GM23338 (cell line): ENCODE results near the gene TBK1. TPM values are rescaled to one million over a fixed set of nuclear protein-coding genes. Genes with fewer than 3 reads are reported as not detected.

Source experiments
- ATAC-seq: fragments of 200-7000 bp; cut with Tn5 transposase; 3 replicates; pipeline ENCODE4 v1.9.1; 2020
- DNase-seq: peaks from one replicate; pipeline ENCODE4 v3.0.0-alpha.2; 2015; ENCODE audit warnings: low spot score
- H2AFZ ChIP-seq: fragments of 200-600 bp; sonication (generic); 2 replicates; pipeline ENCODE4 v1.8.0; 2016; ENCODE audit warnings: antibody characterized with exemption, mild to moderate bottlenecking, moderate library complexity
- H3F3A ChIP-seq: fragments of 200-600 bp; sonication (generic); replicated peaks from 2 replicates; pipeline ENCODE4 v1.8.0; 2017; ENCODE audit warnings: antibody characterized with exemption, mixed run types, low read depth
- H3K27ac ChIP-seq: fragments of 200-600 bp; sonication (generic); 2 replicates; pipeline ENCODE4 v1.6.1; 2016; ENCODE audit warnings: low read depth
- H3K27me3 ChIP-seq: fragments of 200-600 bp; sonication (generic); 2 replicates; pipeline ENCODE4 v1.8.0; 2016; ENCODE audit warnings: mild to moderate bottlenecking, mixed run types, moderate library complexity; ENCODE audit not compliant: insufficient read depth
- H3K36me3 ChIP-seq: fragments of 200-600 bp; sonication (generic); 2 replicates; pipeline ENCODE4 v1.8.0; 2016; ENCODE audit warnings: mild to moderate bottlenecking; ENCODE audit not compliant: insufficient read depth
- H3K4me1 ChIP-seq: fragments of 200-600 bp; sonication (generic); 2 replicates; pipeline ENCODE4 v1.8.0; 2016; ENCODE audit warnings: mild to moderate bottlenecking, moderate library complexity; ENCODE audit not compliant: insufficient read depth
- H3K4me2 ChIP-seq: fragments of 200-600 bp; sonication (generic); 2 replicates; pipeline ENCODE4 v1.7.1; 2017; ENCODE audit warnings: mixed run types
- H3K4me3 ChIP-seq: fragments of 200-600 bp; sonication (generic); 2 replicates; pipeline ENCODE4 v1.6.1; 2016; ENCODE audit warnings: mixed run types
- H3K79me2 ChIP-seq: fragments of 200-600 bp; sonication (generic); replicated peaks from 2 replicates; pipeline ENCODE4 v1.8.0; 2017; ENCODE audit warnings: mild to moderate bottlenecking; ENCODE audit not compliant: insufficient read depth
- H3K9me2 ChIP-seq: fragments of 200-600 bp; sonication (generic); 2 replicates; pipeline ENCODE4 v1.8.0; 2017; ENCODE audit not compliant: insufficient read depth
- H4K20me1 ChIP-seq: fragments of 200-600 bp; sonication (generic); replicated peaks from 2 replicates; pipeline ENCODE4 v1.8.0; 2017; ENCODE audit warnings: mild to moderate bottlenecking; ENCODE audit not compliant: insufficient read depth
- H3K27ac Mint-ChIP-seq: 2 replicates; pipeline ENCODE4 v1.8.0; 2020; ENCODE audit warnings: inconsistent platforms, mild to moderate bottlenecking, moderate library complexity, mixed read lengths
- H3K27me3 Mint-ChIP-seq: 3 replicates; pipeline ENCODE4 v1.8.0; 2022; ENCODE audit warnings: low read depth, mild to moderate bottlenecking, moderate library complexity, mixed read lengths, inconsistent platforms; ENCODE audit not compliant: insufficient read depth, poor library complexity
- H3K36me3 Mint-ChIP-seq: 3 replicates; pipeline ENCODE4 v1.8.0; 2021; ENCODE audit warnings: low read depth, mild to moderate bottlenecking, inconsistent platforms, moderate library complexity, mixed read lengths
- H3K4me1 Mint-ChIP-seq: 3 replicates; pipeline ENCODE4 v1.8.0; 2020; ENCODE audit warnings: mild to moderate bottlenecking, inconsistent platforms, mixed read lengths
- H3K4me3 Mint-ChIP-seq: 3 replicates; pipeline ENCODE4 v1.8.0; 2021; ENCODE audit warnings: moderate library complexity, mild to moderate bottlenecking, inconsistent platforms, mixed read lengths
- H3K9me3 Mint-ChIP-seq: 3 replicates; pipeline ENCODE4 v1.8.0; 2020; ENCODE audit warnings: moderate library complexity, mild to moderate bottlenecking, inconsistent platforms, mixed read lengths
- CREB1 ChIP-seq: fragments of 250-450 bp; sonication (Bioruptor Pico); IDR thresholded peaks from 2 replicates; pipeline ENCODE4 v1.5.0; 2020; ENCODE audit warnings: low read depth, mild to moderate bottlenecking, moderate library complexity
- NANOG ChIP-seq: IDR thresholded peaks from 2 replicates; pipeline ENCODE4 v1.6.1; 2016; ENCODE audit warnings: antibody characterized with exemption, borderline replicate concordance
- POLR2AphosphoS5 ChIP-seq: IDR thresholded peaks from 2 replicates; pipeline ENCODE4 v1.6.1; 2016; ENCODE audit warnings: antibody characterized with exemption, low read depth
- STAT1 ChIP-seq: IDR thresholded peaks from one replicate; pipeline ENCODE4 v1.6.1; 2016; ENCODE audit warnings: antibody characterized with exemption; ENCODE audit not compliant: unreplicated experiment
- ZNF331 ChIP-seq: fragments of 250-450 bp; sonication (Bioruptor Pico); IDR thresholded peaks from 2 replicates; pipeline ENCODE4 v1.5.0; 2020; ENCODE audit warnings: low read depth, mild to moderate bottlenecking, moderate library complexity
- polyA plus RNA-seq: library from polyadenylated mRNA; unstranded; fragments of >200 nt; fragmentation: Nextera tagmentation; extraction: Ambion mirVana; gene quantifications from 2 replicates; pipeline ENCODE4 v1.2.1, GENCODE V29; 2016
- total RNA-seq: library from RNA; depleted of rRNA; stranded (reverse); fragments of >200 nt; shearing (Covaris generic); gene quantifications from 2 replicates; pipeline ENCODE4 v1.2.3, GENCODE V29; 2014
- TF ChIP-seq, protein P1 (sequence below), 2 experiments: fragments of 200-600 bp in 1 of 2; sonication (generic) in 1 of 2; conservative IDR thresholded peaks; 2 replicates each; pipeline versions ENCODE4 v1.5.1 to v1.6.1; 2016 to 2017; ENCODE audit warnings: antibody characterized with exemption in 2 of 2, low read depth in 2 of 2, mild to moderate bottlenecking in 2 of 2, moderate library complexity in 1 of 2
- TF ChIP-seq, protein P2 (sequence below): IDR thresholded peaks from one replicate; pipeline ENCODE4 v1.6.1; 2018; ENCODE audit warnings: antibody characterized with exemption; ENCODE audit not compliant: unreplicated experiment
- TF ChIP-seq, protein P3 (sequence below): fragments of 250-450 bp; sonication (Bioruptor Pico); IDR thresholded peaks from 2 replicates; pipeline ENCODE4 v1.5.0; 2020; ENCODE audit warnings: mild to moderate bottlenecking, moderate library complexity
- TF ChIP-seq, protein P4 (sequence below): IDR thresholded peaks from 2 replicates; pipeline ENCODE4 v1.6.1; 2016; ENCODE audit warnings: antibody characterized with exemption

Gene TBK1
- total and polyA plus RNA-seq, 2 experiments from 2014 or later, result 21.7 to 29.9 TPM

DNA sequence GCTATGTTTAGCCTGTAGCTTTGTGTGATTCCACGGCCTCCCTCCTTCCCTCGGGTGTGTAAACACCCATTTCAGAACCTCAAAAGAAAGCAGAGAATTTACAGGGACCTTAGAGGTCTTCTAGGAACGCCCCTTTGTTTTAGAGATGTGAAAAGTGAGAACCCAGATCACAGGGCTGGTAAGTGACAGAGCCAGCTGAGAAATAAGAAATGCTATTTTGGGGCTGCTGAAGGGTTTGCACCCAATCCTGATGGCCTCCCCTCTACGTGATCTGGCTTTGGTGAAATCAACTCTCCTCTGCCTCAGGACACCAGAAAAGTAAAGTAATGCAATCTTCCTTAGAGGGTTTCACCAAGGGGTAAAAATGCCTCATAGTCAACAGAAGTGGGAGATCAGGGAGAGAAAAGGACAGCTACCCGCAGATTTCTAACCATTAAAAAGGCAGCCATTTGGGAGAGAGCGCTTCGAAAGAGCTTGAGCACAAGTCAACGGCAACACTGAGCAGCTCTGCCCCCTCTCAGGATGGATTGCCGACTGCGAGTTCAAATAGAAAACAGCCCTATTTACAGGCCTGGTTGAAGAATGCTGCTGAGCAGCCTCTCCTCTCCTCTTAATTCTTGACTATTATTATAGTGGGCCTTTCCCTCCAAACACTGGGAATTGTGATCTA, 79.9 kb downstream of the TBK1 start (continued):
- TF ChIP-seq, protein P1, sequence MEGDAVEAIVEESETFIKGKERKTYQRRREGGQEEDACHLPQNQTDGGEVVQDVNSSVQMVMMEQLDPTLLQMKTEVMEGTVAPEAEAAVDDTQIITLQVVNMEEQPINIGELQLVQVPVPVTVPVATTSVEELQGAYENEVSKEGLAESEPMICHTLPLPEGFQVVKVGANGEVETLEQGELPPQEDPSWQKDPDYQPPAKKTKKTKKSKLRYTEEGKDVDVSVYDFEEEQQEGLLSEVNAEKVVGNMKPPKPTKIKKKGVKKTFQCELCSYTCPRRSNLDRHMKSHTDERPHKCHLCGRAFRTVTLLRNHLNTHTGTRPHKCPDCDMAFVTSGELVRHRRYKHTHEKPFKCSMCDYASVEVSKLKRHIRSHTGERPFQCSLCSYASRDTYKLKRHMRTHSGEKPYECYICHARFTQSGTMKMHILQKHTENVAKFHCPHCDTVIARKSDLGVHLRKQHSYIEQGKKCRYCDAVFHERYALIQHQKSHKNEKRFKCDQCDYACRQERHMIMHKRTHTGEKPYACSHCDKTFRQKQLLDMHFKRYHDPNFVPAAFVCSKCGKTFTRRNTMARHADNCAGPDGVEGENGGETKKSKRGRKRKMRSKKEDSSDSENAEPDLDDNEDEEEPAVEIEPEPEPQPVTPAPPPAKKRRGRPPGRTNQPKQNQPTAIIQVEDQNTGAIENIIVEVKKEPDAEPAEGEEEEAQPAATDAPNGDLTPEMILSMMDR (conservative IDR thresholded peaks at IDR 0.05; ENCODE audit: low read depth in 2 of 2), result no peak
- no peak for TF ChIP-seq CREB1 (CRISPR knock-in tag)
- TF ChIP-seq, protein P2, sequence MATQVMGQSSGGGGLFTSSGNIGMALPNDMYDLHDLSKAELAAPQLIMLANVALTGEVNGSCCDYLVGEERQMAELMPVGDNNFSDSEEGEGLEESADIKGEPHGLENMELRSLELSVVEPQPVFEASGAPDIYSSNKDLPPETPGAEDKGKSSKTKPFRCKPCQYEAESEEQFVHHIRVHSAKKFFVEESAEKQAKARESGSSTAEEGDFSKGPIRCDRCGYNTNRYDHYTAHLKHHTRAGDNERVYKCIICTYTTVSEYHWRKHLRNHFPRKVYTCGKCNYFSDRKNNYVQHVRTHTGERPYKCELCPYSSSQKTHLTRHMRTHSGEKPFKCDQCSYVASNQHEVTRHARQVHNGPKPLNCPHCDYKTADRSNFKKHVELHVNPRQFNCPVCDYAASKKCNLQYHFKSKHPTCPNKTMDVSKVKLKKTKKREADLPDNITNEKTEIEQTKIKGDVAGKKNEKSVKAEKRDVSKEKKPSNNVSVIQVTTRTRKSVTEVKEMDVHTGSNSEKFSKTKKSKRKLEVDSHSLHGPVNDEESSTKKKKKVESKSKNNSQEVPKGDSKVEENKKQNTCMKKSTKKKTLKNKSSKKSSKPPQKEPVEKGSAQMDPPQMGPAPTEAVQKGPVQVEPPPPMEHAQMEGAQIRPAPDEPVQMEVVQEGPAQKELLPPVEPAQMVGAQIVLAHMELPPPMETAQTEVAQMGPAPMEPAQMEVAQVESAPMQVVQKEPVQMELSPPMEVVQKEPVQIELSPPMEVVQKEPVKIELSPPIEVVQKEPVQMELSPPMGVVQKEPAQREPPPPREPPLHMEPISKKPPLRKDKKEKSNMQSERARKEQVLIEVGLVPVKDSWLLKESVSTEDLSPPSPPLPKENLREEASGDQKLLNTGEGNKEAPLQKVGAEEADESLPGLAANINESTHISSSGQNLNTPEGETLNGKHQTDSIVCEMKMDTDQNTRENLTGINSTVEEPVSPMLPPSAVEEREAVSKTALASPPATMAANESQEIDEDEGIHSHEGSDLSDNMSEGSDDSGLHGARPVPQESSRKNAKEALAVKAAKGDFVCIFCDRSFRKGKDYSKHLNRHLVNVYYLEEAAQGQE, result no peak

DNA sequence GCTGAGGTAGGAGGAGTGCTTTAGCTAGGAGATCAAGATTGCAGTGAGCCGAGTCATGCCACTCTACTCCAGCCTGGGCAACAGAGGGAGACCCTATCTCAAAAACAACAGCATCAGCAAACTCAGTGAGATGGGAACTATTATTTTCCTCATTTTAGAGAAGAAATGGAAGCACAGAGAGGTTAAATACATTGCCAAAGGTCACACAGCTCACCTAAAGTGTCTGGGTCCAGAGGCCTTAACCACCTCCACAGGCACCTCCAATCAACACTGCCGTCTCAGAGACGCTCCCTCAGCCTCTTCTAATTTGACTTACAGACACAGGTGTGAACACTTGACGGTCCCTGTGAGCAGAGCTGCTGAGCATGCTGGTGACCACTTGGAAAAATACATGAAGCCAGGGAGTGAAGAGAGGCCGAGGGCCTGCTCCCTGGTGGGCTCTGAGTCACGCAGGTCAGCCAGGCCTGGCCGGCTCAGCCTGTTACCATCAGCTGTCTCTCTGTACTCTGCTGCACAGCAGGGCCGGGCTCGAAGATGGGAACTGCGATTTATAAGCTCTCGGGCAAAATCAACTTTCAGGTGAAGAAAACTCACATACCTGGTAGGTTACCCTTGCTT, 80.9 kb downstream of the TBK1 start:
- Histone ChIP-seq H3K4me2 (no peak overlapping the region), H3K4me3 (no peak overlapping the region), H3K27ac (no peak overlapping the region), H3K79me2 (no peaks in the 10 kb centered on the region), H2AFZ (peak overlapping the region; percentile 25; the same call in 1 of the 2 replicates), H3K36me3 (no peaks in the 10 kb centered on the region), H3K9me2 (no peaks in the 10 kb centered on the region), H3K27me3 (no peaks in the 10 kb centered on the region), H3F3A (no peaks in the 10 kb centered on the region), H3K4me1 (no peaks in the 10 kb centered on the region; the same call in 1 of the 2 replicates), H4K20me1 (no peaks in the 10 kb centered on the region)
- ATAC-seq, result peak; percentile 31
- no peak for DNase-seq
- no peaks in the 10 kb centered on the region for H3K9me3 Mint-ChIP-seq
- no peak overlapping the region for H3K4me3 Mint-ChIP-seq
- no peak overlapping the region for H3K27ac Mint-ChIP-seq
- H3K27me3 Mint-ChIP-seq, result no peaks in the 10 kb centered on the region
- H3K36me3 Mint-ChIP-seq, result no peaks in the 10 kb centered on the region
- H3K4me1 Mint-ChIP-seq, result peaks cover 8% of the 10 kb centered on the region
- TF ChIP-seq, protein P3, sequence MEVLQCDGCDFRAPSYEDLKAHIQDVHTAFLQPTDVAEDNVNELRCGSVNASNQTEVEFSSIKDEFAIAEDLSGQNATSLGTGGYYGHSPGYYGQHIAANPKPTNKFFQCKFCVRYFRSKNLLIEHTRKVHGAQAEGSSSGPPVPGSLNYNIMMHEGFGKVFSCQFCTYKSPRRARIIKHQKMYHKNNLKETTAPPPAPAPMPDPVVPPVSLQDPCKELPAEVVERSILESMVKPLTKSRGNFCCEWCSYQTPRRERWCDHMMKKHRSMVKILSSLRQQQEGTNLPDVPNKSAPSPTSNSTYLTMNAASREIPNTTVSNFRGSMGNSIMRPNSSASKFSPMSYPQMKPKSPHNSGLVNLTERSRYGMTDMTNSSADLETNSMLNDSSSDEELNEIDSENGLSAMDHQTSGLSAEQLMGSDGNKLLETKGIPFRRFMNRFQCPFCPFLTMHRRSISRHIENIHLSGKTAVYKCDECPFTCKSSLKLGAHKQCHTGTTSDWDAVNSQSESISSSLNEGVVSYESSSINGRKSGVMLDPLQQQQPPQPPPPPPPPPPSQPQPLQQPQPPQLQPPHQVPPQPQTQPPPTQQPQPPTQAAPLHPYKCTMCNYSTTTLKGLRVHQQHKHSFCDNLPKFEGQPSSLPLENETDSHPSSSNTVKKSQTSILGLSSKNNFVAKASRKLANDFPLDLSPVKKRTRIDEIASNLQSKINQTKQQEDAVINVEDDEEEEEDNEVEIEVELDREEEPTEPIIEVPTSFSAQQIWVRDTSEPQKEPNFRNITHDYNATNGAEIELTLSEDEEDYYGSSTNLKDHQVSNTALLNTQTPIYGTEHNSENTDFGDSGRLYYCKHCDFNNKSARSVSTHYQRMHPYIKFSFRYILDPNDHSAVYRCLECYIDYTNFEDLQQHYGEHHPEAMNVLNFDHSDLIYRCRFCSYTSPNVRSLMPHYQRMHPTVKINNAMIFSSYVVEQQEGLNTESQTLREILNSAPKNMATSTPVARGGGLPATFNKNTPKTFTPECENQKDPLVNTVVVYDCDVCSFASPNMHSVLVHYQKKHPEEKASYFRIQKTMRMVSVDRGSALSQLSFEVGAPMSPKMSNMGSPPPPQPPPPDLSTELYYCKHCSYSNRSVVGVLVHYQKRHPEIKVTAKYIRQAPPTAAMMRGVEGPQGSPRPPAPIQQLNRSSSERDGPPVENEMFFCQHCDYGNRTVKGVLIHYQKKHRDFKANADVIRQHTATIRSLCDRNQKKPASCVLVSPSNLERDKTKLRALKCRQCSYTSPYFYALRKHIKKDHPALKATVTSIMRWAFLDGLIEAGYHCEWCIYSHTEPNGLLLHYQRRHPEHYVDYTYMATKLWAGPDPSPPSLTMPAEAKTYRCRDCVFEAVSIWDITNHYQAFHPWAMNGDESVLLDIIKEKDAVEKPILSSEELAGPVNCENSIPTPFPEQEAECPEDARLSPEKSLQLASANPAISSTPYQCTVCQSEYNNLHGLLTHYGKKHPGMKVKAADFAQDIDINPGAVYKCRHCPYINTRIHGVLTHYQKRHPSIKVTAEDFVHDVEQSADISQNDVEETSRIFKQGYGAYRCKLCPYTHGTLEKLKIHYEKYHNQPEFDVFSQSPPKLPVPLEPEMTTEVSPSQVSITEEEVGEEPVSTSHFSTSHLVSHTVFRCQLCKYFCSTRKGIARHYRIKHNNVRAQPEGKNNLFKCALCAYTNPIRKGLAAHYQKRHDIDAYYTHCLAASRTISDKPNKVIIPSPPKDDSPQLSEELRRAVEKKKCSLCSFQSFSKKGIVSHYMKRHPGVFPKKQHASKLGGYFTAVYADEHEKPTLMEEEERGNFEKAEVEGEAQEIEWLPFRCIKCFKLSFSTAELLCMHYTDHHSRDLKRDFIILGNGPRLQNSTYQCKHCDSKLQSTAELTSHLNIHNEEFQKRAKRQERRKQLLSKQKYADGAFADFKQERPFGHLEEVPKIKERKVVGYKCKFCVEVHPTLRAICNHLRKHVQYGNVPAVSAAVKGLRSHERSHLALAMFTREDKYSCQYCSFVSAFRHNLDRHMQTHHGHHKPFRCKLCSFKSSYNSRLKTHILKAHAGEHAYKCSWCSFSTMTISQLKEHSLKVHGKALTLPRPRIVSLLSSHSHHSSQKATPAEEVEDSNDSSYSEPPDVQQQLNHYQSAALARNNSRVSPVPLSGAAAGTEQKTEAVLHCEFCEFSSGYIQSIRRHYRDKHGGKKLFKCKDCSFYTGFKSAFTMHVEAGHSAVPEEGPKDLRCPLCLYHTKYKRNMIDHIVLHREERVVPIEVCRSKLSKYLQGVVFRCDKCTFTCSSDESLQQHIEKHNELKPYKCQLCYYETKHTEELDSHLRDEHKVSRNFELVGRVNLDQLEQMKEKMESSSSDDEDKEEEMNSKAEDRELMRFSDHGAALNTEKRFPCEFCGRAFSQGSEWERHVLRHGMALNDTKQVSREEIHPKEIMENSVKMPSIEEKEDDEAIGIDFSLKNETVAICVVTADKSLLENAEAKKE, result no peak
- TF ChIP-seq ZNF331 (no peak), POLR2AphosphoS5 (no peak), STAT1 (no peak), NANOG (no peak)
- TF ChIP-seq, protein P4, sequence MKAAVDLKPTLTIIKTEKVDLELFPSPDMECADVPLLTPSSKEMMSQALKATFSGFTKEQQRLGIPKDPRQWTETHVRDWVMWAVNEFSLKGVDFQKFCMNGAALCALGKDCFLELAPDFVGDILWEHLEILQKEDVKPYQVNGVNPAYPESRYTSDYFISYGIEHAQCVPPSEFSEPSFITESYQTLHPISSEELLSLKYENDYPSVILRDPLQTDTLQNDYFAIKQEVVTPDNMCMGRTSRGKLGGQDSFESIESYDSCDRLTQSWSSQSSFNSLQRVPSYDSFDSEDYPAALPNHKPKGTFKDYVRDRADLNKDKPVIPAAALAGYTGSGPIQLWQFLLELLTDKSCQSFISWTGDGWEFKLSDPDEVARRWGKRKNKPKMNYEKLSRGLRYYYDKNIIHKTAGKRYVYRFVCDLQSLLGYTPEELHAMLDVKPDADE, result no peak
